Measurements from ENCODE around the gene RPS13. TPM values are rescaled to one million over a fixed set of nuclear protein-coding genes. Genes with fewer than 3 reads are reported as not detected.

Gene RPS13
- polyA plus RNA-seq, 1 donor (not counting 4 experiments of a cell fraction or from before 2014, with no cell fraction given), result 1,288 TPM

DNA sequence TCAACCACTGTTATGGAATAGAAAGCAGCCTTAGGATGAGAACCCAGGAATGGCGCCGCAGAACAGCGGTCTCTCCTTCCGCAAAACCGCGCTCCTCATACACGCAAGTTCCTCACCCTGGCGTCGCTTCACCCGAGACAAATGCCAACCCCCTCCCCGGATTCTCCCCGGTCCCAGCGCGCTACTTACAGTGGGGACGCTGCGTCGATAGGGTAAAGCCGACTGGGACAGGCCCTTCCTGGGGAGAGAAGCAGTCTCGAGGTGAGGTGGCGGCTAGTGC is 287 bp downstream of the RPS13 start:
- H3K9me1 ChIP-seq (ENCODE audit: control insufficient read depth, extremely low read depth, insufficient read depth, low read length), result no peaks in the 10 kb centered on the region
- H2AFZ ChIP-seq (ENCODE audit: control insufficient read depth, low read length), result peak overlapping the region; percentile 60
- peaks cover 28% of the 10 kb centered on the region for H3K79me2 ChIP-seq (ENCODE audit: control insufficient read depth, insufficient read depth, low read length)
- H3K9ac ChIP-seq (ENCODE audit: control insufficient read depth, extremely low read depth, insufficient read depth, low read length), result peak overlapping the region; percentile 92
- dilution Hi-C loops (cut with MboI; ENCODE audit: extremely low pct_ligation_motif_present, low sequenced_read_pairs), result no loop called here
- H3K4me1 ChIP-seq (ENCODE audit: control insufficient read depth, extremely low read depth, insufficient read depth, low read length), result peaks cover 16% of the 10 kb centered on the region
- peaks cover 2% of the 10 kb centered on the region for H4K20me1 ChIP-seq (ENCODE audit: control insufficient read depth, extremely low read depth, insufficient read depth, low read length)
- FAIRE-seq (no peak), DNase-seq (ENCODE audit: low read depth, low spot score) (no peak)
- H3K27ac ChIP-seq (ENCODE audit: control insufficient read depth, insufficient read depth, low read length), result peak overlapping the region; percentile 94
- H3K36me3 ChIP-seq (ENCODE audit: control insufficient read depth in 2 of 2, extremely low read depth in 1 of 2, insufficient read depth in 2 of 2, low read length in 2 of 2), result peaks cover 10 to 13% of the 10 kb centered on the region in 2 experiments
- no peaks in the 10 kb centered on the region for H3K27me3 ChIP-seq (ENCODE audit: control insufficient read depth, extremely low read depth, insufficient read depth, low read length)
- peak overlapping the region; percentile 79 for H3K4me2 ChIP-seq (ENCODE audit: control insufficient read depth, extremely low read depth, insufficient read depth, low read depth, low read length)
- H3K4me3 ChIP-seq (ENCODE audit: control insufficient read depth in 2 of 3, extremely low read depth in 1 of 3, insufficient read depth in 2 of 3, low read depth in 1 of 3, low read length in 3 of 3), result peak overlapping the region; percentile 62 to 99 (median 88)
- no peaks in the 10 kb centered on the region for H3K9me3 ChIP-seq (ENCODE audit: control insufficient read depth, low read depth, low read length)
- no peak for TF ChIP-seq EZH2 (IDR thresholded peaks at IDR 0.05; ENCODE audit: low read length)
- TF ChIP-seq, protein P1, sequence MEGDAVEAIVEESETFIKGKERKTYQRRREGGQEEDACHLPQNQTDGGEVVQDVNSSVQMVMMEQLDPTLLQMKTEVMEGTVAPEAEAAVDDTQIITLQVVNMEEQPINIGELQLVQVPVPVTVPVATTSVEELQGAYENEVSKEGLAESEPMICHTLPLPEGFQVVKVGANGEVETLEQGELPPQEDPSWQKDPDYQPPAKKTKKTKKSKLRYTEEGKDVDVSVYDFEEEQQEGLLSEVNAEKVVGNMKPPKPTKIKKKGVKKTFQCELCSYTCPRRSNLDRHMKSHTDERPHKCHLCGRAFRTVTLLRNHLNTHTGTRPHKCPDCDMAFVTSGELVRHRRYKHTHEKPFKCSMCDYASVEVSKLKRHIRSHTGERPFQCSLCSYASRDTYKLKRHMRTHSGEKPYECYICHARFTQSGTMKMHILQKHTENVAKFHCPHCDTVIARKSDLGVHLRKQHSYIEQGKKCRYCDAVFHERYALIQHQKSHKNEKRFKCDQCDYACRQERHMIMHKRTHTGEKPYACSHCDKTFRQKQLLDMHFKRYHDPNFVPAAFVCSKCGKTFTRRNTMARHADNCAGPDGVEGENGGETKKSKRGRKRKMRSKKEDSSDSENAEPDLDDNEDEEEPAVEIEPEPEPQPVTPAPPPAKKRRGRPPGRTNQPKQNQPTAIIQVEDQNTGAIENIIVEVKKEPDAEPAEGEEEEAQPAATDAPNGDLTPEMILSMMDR (optimal IDR thresholded peaks at IDR 0.05 in 1 of 3, IDR thresholded peaks at IDR 0.05 in 1 of 3, conservative IDR thresholded peaks at IDR 0.05 in 1 of 3; ENCODE audit: extremely low read depth in 1 of 3, insufficient read depth in 2 of 3, low read length in 3 of 3), result no peak

DNA sequence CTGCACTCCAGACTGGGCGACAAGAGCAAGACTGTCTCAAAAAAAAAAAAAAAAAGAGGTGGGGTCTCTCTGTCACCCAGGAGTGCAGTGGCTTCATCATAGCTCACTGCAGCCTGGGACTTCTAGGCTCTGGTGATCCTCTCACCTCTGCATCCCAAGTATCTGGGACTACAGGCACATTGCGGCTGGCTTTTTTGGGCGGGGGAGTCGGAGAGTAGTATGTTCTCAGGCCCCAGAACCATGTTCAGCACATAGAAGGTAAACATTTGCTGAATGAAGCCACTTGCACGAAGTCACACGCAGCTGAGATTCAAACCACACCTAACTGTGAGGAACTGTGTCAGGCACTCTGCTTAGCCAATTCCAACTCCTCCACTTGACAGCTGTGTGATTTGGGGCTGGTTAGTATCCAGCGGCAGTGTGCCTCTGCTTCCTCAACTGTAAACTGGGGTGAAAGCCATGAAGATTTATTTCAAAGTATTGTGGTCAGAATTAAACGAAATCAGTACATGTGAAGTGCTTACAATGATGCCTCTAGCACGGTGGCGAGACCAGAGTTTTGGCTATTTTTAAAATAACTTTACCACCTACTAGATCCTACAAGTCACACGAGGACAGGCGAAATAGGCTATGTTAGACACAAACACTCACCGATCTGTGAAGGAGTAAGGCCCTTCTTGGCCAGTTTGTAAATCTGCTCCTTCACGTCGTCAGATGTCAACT is 789 bp downstream of the RPS13 start:
- Histone ChIP-seq H3K36me3 (ENCODE audit: control insufficient read depth in 2 of 2, extremely low read depth in 1 of 2, insufficient read depth in 2 of 2, low read length in 2 of 2) (peaks cover 10 to 13% of the 10 kb centered on the region in 2 experiments), H3K9me1 (ENCODE audit: control insufficient read depth, extremely low read depth, insufficient read depth, low read length) (no peaks in the 10 kb centered on the region), H3K79me2 (ENCODE audit: control insufficient read depth, insufficient read depth, low read length) (peaks cover 28% of the 10 kb centered on the region), H3K4me1 (ENCODE audit: control insufficient read depth, extremely low read depth, insufficient read depth, low read length) (peaks cover 16% of the 10 kb centered on the region), H3K4me2 (ENCODE audit: control insufficient read depth, extremely low read depth, insufficient read depth, low read depth, low read length) (peak overlapping the region; percentile 79), H3K27ac (ENCODE audit: control insufficient read depth, insufficient read depth, low read length) (peak overlapping the region; percentile 94), H4K20me1 (ENCODE audit: control insufficient read depth, extremely low read depth, insufficient read depth, low read length) (peaks cover 2% of the 10 kb centered on the region), H3K9me3 (ENCODE audit: control insufficient read depth, low read depth, low read length) (no peaks in the 10 kb centered on the region), H3K27me3 (ENCODE audit: control insufficient read depth, extremely low read depth, insufficient read depth, low read length) (no peaks in the 10 kb centered on the region), H3K4me3 (ENCODE audit: control insufficient read depth in 2 of 3, extremely low read depth in 1 of 3, insufficient read depth in 2 of 3, low read depth in 1 of 3, low read length in 3 of 3) (peak overlapping the region; percentile 62 to 99 (median 88)), H3K9ac (ENCODE audit: control insufficient read depth, extremely low read depth, insufficient read depth, low read length) (peak overlapping the region; percentile 92), H2AFZ (ENCODE audit: control insufficient read depth, low read length) (no peak overlapping the region)
- DNase-seq (ENCODE audit: low read depth, low spot score), result no peak
- FAIRE-seq, result no peak
- TF ChIP-seq, protein P1 (optimal IDR thresholded peaks at IDR 0.05 in 1 of 3, IDR thresholded peaks at IDR 0.05 in 1 of 3, conservative IDR thresholded peaks at IDR 0.05 in 1 of 3; ENCODE audit: extremely low read depth in 1 of 3, insufficient read depth in 2 of 3, low read length in 3 of 3), result no peak
- no peak for TF ChIP-seq EZH2 (IDR thresholded peaks at IDR 0.05; ENCODE audit: low read length)
- dilution Hi-C loops (cut with MboI; ENCODE audit: extremely low pct_ligation_motif_present, low sequenced_read_pairs), result no loop called here
